ENCODE data around the gene NPTN.
"Not testable (repeated sequence)": the region's sequence is repeated elsewhere in the genome, so short reads cannot be mapped to it uniquely, and the experiment has no call there.

The NPTN gene

DNA sequence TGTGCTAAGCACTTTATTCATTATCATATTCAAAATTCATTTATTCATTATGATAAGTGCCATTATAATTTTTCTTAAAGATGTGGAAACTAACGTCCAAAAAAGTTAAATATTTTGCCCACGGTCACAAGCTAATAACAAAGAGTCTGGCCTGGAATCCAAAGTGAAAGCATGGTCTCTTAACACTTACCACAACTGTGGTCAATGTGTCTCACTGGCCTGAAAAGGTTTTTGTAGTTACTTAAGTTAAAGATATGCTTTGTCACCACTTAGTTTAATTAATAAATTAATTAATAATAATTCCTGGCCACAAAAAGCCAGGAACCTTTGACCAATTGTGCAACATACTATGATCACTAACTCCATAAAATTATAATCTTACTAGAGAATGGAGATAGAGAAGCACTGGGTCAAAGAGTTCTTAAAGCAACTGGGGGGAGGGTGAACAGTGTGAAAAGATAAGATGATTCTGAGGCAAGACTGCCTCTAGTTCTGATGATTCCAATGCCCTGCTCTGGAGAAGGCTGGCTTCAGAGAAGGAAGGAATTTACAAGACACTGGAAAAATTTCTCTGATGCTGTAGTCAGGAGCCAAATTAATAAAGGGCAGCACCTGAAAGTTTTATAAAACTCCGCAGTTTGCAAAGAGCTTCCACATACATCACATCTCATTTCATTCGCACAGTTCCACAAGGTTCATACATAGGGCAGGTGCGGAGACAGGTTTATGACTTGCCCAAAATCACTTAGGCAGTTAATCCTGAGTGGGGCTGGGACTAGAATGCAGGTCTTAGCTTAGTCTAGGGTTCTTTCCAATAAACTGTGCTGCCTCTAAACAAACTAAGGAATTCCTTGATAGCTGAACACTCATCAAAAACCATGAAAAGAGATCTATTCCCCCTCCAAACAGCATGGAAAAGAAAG is 32.5 kb downstream of the NPTN start:
- peak; percentile 29 for DNase-seq

DNA sequence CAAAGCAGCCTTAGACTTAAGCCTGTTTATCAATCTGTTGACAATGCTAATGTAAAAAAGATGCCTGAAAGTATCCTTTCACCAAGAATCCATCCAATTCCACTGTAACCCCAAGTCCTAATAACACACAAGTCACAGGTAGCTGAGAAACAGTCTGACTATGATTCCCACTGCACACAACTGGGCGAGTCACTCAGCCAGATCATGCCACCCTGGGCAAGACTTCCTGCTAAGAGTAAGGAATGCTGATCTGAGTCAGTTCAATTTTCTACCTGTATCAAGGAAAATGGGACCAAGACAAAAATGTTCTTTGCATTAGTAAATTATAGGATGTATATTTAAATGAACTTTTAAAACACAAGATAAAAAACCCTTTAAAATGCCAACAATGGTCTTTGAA is 33.3 kb downstream of the NPTN start:
- DNase-seq: no peak

DNA sequence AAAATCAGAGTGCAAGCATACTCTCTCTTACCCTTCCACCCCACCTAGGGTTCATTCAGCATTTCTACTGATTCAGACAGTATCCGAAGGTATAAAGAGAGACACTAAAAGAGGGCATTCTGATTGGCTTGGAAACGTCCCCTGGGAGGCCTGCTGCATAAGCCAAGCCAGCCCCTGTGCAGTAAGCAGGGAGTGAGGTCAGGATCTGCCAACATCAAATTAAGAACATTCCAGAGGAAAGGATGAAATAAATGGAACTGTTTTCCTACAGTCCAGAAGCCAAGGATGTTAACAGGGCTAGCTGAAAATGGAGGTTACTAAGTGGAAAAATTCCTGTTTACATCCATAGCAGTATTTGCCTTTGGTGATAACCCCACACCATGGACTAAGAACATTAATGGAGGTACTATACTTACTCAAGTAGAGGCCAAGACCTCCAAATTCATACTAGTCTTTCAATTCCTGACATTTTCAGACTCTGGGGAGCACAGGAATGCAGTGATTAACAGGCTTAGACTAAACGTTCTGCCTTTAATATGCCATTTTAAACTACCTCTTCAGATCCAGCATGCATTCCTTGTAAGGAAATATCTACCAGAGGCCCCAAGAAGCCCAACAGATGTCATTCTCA is 34.5 kb downstream of the NPTN start:
- DNase-seq: no peak

DNA sequence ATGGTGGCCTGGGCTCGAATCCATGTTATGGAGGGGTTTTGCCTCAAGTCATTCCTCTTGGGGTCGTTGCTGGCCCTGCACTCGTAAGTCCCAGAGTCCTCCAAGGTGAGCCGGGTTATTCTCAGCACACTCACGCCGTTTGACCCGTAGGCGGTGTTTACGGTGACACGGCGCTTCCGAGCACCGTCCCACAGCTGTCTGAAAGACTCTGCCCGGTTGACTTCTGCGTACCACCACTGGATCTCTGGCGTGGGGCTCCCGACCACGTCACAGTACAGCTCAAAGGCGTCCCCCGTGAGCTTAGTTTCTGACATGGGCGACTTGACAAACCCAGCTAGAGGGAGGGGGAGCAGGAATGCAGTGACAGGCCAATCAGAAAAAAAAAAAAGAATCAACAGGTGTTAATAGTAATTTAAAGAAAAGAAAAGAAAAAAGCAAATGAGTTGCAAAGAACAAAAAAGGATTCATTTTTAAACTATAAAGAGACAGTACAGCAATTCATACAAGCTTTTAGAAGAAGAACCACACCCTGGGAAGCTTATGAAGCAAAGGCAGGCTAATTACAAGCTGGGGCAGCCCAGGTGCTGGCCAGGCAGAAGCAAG is 36.1 kb downstream of the NPTN start:
- DNase-seq: no peak

DNA sequence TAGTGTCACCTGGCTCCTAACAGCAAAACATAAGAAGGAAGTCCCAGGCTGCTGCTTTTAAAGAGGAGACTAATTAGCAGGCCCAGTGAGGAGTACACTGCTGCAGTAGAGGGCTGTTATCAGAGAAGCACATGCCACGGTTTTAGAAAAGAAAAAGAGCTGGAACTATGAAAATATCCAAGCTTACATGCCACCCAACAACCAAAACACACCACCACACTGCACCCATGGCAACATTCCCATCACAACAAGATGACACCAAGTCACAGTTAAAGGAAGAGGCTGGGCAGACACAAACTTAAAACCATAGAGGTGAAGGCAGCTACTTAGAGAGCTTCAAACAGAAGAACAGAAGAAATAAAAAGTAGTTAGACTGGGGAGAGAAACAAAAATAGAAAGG is 37.0 kb downstream of the NPTN start:
- DNase-seq: no peak

DNA sequence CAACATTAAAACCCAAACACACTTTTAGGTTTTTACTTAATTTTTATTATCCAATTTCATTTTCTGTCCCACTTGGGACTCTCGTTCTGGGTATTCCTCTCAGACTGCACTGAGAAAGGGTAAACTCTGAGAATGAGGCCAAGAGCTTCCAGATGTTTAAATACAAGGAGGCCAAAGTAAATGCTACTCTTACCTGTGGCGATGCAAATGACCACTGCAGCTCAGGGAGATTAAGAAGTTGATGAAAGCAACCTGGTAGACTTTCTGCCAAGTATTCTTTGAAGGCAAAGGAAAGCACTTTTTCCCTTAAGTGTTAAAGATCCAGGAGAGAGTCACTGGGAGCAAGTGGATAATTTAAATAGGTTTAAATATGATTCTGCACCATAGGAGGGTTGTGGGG is 39.1 kb downstream of the NPTN start:
- DNase-seq: no peak

DNA sequence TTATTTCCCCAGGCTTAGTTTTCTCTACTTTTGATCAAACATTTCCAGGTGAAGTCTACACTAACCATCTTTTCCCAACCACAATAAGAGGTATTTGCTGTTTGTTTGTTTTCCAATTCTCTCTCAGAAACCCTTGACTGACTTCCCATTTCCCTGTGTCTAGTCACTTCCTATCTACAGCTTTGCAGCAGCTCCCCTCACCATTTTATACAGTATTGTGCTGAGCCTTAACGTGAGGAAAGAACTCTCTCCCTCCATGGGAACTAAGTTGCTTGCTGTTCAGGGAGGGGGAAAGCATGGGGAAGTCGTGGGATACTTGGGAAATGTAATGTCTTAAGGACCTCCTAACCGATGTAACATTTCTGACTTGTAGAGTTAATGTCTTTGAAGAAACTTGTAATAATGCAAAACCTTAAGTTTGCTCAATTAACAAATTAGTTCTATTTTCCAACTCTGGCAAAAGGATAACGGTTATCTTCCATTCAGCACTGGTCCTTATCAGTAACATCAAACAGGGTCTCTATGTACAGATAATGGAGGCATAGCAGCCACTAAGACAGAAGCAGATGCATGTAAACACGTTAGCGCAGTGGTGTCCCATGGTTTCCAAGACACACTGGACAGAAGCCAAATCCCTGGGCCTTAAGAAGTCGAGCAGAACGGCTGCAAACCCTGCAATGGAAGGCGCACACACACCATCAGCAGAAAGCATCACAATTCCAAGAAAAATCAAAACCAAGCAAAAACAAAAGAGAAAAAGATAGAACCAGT is 39.7 kb downstream of the NPTN start:
- peak; percentile 67 for DNase-seq

DNA sequence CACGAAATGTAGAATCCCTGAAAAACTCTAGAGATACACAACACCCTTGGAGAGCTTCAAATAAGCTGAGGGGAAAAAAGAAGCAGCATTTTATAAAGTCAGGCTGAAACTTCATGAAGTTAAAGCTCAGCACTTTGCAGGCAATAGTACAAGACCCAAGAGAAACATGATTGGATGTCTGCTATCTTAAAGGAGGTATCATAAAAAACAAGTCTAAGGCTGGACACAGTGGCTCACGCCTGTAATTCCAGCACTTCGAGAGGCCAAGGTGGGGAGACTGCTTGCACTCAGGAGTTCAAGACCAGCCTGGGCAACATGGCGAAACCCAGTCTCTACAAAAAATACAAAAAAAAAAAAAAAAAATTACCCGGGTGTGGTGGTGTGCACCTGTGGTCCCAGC is 42.9 kb downstream of the NPTN start:
- DNase-seq: no peak

DNA sequence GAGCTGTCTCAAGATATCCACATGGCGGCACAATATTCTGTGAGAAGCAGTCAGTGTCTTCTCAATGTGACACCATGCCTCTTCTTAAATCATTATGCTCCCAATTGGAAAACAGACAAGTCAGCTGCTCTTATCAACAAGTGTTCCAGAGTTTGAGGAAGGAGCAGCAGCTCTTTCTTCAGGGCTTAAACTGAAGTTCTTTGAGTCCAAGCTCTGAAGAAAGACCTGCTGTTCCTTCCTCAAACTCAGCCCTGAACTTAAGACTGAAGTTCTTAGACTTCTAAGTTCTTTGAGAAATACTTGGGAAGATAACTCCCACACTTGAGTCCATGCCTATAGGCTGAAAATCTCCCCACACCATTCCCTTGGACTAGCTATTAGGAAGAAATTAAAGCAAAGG is 43.4 kb downstream of the NPTN start:
- no peak for DNase-seq

DNA sequence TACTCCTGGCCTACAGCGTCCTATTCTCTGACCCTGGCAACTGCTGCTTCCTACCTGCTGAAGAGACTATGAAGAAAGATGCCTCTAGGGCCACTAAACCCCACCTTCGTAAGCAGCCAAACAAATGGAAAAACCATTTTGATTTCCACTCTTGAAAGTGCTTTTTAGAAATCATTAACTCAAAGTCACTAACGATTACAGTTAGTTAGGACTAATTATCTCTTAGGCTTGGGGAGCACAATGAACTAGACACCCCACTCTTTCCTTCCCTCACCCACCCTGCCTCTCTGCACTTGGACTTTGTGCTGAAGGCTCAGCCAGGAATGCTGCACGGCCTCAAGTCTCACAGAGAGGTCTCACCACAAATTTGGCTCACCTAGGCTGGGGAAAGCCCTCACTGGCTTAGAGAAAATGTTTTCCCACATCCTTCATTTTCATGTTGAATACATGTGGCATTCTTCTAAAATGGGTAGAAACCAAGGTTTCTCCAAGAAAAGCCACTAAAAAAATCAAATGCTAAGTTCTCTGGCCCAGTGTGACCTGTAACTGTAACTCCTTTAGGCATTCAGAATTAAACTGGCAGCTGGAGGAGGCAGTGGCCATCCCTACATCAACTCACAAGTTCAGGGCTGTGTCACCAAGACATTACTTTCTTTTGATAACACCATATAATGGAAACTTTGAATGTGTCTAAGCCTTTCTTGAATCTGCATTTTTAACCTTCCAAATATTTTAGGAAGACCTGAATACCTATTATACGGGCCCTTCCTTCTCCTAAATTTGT is 47.1 kb downstream of the NPTN start:
- DNase-seq: no peak

DNA sequence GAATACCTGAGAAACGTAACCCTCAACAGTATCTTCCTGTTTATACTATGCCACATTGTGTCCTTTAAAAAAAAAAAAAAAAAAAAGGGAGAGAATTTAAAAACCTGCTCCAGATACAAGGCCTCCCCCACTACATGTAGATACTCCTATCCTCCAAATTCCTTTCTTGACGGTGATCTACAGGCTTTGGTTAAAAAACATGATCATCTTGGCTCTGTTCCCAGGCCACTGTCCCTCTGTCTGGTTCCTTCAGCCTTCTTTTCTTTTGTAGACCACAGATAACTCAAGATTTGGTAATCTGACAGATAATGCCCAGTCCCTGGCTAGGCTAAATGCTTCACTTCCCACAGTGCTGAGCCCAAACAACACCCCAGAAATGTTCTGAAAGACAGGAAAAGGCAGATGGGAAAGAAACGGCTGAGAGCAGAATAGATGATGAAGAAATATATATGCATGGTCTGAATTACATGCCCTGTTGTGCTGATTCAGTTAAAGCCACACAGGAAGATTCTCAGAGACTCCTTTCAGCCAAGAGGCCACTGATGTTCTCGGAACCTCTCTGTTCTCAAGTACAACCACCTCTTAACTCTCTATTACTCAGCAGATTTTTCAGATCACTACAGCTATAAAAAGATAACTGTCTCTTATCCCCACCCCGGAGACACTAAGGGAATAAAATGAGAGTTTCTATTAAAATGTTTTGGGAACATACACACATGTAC is 48.3 kb downstream of the NPTN start:
- no peak for DNase-seq

DNA sequence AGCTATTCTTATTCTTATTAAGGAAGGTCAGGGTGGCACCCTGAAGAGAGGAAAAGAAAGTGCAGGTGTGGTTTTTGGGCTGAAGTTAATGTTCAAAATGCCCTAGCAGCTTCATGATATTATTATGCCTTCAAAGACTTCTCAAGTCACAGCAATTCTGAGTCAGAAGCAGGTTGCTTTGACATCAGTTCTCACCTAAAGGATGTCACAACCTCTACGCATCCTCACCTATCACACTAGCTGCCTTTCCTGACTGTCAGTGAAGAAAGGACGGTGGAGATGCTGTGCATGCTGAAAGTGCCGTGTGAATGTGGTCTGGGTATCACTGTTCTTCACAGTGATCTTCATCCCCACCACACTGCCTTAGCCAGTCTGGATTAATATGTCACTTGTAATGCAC is 49.6 kb downstream of the NPTN start:
- DNase-seq: no peak

DNA sequence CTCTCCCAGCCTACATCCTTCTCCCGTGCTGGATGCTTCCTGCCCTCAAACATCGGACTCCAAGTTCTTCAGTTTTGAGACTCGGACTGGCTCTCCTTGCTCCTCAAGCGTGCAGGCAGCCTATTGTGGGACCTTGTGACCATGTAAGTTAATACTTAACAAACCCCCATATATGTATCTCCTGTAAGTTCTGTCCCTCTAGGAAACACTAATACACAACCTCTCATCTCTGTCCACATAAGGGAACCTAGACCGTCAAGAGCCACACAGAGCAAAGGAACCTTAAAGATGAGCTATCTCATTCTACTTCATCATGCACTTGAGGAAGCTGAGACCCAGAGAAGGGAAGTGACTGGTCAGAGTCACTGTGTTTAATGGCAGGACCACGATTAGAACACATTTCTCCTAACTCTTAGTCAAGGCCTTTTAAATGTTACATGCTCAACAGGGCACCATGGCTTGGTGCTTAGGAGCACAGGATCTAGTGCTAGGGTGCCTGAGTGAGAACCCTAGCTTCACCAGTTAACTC is 50.3 kb downstream of the NPTN start:
- no peak for DNase-seq

DNA sequence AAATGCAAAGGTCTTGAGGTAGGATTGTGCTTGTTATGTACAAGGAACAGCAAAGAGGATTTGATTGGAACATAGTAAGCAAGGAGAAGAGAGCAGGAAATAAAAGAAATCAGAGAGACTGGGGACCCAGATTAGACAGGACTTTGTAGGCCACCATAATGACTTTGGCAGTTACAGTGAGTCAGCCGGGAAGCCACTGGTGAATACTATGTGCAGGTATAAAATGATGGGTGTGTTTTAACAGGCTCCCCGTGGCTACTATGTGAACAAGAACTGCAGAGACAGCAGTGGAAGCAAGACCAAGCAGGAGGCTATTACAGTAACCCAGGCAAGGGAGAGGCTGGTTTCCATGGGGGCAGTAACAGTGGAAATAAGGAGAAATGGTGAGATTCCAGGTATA is 55.2 kb downstream of the NPTN start:
- DNase-seq: no peak

DNA sequence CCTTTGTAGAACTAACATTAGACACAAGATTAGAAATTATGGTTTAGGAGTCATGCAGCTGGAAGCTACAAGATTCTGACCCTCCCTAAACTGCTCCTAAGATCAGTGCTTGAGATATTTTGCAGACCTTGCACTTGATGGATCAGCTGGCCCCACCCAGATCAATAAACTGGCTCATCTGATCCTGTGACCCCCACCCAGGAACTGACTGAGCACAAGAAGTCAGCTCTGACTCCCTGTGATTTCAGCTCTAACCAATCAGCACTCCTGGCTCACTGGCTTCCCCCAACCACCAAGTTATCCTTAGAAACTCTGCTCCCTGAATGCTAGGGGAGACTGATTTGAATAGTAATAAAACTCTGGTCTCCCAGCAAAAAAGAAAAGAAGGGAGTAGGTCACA is 55.6 kb downstream of the NPTN start:
- DNase-seq: not testable (repeated sequence)

DNA sequence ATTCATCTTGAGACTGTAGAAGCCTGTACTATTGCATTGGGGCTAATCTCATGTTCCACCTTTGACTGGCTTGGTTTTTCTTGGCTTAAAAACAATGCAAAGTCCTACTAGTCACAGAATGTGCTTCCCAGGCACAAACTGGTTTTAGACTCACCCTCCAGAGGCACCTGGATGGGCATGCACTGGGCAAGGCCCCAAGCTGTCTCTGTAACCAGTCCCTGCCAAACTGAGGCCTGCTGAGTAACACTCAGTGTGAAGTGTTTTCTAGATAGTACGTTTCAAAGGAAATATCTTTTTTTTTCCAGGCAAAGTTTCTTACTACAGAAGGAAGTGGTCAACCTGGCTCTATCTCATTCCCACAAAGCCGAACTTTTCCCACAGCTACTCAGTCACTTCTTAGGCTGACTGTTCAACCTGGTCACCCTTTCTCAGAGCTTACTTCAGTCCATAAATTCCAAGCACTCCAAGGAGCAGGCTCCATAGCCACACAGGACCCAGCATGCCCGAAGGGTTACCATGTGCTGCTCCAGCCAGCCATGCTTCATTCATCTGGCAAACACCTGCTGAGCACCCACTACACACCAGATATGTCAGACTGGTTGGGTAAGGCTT is 57.4 kb downstream of the NPTN start:
- DNase-seq: no peak

DNA sequence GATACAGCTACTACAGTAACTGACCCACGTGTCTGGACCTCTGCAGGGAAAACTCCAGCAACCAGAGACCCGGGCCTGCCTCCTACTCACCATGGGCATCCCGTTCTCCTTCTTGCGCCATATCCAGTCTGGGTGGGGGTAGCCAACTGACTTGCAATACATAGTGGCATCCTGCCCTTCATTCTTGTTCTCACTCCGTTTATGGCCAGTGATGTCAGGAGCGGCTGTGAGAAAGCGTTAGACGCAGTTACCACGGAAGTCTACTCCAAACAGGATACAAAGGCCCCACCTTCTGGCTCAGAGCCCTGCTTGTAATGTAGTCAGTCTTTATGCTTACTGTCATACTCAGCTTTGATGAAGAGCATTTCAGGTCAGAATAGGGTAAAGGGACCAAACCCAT is 59.6 kb downstream of the NPTN start:
- no peak for DNase-seq

DNA sequence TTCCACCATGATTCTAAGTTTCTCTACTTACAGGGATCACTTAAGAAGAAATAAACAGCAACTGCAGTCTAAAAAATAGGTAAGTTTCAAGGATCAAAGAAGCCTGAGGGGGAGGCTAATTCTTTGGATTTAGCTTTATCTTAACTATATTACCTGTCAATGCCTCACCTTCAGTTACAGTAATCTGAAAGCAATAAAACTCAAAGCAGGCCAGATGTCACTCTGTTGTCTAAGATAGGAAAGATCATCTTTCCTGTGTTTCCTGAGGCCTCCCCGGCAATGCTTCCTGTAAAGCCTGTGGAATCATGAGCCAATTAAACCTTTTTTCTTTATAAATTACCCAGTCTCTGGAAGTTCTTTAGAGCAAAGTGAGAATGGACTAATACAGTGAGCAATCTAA is 60.2 kb downstream of the NPTN start:
- peak; percentile 67 for DNase-seq

DNA sequence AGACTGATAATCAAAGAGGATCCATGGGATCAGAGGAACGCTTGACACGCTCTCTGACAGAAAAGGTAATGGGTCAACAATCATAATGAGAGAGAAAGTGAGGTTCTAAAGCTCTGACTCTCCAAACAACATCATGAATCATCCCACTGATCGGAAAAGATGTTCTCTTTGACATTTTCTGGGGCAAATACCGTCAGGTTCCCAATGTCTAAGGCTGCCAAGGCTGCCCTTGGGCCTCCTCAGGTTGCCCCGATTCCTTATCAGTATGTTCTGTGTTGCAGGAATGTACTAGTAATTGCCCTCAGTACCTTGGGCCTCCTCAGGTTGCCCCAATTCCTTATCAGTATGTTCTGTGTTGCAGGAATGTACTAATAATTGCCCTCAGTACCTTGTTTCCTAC is 60.9 kb downstream of the NPTN start:
- no peak for DNase-seq

DNA sequence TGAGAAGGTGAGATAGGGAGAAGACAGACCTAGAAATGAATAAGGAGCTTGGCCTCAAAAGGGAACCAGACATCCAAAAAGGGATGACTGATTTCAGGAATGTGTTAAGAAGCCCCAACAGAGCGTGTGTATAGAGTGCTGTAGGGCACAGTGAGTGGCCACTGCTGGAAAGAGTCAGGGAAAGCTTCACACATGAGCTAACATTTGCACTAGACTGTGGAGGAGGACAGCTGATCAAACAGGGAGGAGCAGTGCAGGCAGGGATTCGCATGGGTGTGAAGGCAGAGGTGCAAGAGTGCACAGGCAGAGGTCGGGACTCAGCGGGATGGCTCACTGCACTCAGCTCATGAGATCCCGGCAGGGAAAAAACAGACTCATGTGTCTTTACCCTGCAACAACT is 61.8 kb downstream of the NPTN start:
- DNase-seq: no peak

DNA sequence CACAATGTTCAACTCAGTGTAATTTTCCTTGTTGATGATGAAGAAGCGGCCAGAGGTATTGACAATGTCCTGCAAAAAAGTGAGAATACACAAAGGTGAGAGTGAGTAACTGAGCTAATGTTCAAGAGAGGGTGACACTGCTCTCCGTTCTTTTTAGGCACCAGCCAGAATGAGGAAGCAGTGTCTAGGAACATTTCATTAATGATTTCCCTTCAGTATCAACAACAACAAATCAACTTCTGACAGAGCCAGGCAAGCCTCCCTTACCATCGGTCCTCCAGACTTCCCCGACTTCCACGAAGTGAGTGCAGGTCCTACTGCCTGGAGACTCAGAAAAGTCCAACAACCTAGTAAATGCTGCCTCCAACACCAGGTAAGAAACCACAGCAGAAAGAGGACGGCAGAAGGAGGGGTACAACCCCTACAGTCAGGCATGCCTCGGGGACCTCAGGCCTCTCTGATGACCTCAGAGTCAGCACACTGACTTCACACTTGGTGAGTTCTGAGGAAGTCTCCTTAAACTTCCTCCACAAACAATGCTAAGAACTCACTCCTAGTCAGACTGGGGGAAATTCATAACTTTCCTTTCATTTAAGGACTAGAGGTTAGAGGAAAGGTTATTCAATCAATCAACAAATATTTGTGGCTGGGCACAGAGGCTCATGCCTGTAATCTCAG is 62.7 kb downstream of the NPTN start:
- no peak for DNase-seq

Measured in NCI-H82 (cell line).